HFFc6 (cell line): ENCODE measurements around the gene TBX1. TPM values are rescaled to one million over a fixed set of nuclear protein-coding genes. Genes with fewer than 3 reads are reported as not detected.
A peak's percentile ranks its signal among the peaks of the same experiment; 100 is the strongest.

ENCODE experiments used
- DNase-seq: peaks from one replicate; pipeline ENCODE4 v3.0.0-alpha.2; 2018
- H3K27ac Mint-ChIP-seq: 2 replicates; pipeline ENCODE4 v1.8.0; 2020; ENCODE audit warnings: mild to moderate bottlenecking, mixed read lengths
- H3K27me3 Mint-ChIP-seq: 2 replicates; pipeline ENCODE4 v1.8.0; 2021; ENCODE audit warnings: mild to moderate bottlenecking, moderate library complexity, mixed read lengths; ENCODE audit not compliant: insufficient read depth
- H3K36me3 Mint-ChIP-seq: 2 replicates; pipeline ENCODE4 v1.8.0; 2021; ENCODE audit warnings: low read depth, mixed read lengths
- H3K4me1 Mint-ChIP-seq: 2 replicates; pipeline ENCODE4 v1.8.0; 2020; ENCODE audit warnings: low read depth, mixed read lengths
- H3K4me3 Mint-ChIP-seq: 2 replicates; pipeline ENCODE4 v1.8.0; 2020; ENCODE audit warnings: mild to moderate bottlenecking, moderate library complexity, mixed read lengths
- H3K9me3 Mint-ChIP-seq: 2 replicates; pipeline ENCODE4 v1.8.0; 2020; ENCODE audit warnings: mild to moderate bottlenecking, mixed read lengths
- CTCF ChIP-seq: fragments of 200-600 bp; sonication (generic); IDR thresholded peaks from 2 replicates; pipeline ENCODE4 v1.5.0; 2021; ENCODE audit warnings: antibody characterized with exemption, mild to moderate bottlenecking
- total RNA-seq, 6 experiments: library from RNA; stranded (reverse); fragmentation: NEBNext Ultra II Directional; extraction: Animal tissue kit (Norgen Biotek cat#: 25700); gene quantifications; 2 replicates in 1 of 6; 3 replicates in 5 of 6; pipeline ENCODE4 v1.2.3, GENCODE V29; 2021

Gene TBX1
- total RNA-seq, 6 experiments from 2014 or later: 0.14 to 1.1 (median 0.73) TPM; not detected in 1

- DNase-seq: no peak
- H3K27me3 Mint-ChIP-seq: peaks cover 52% of the 10 kb centered on the region
These were observed 3.2 kb upstream of the TBX1 start for GRCh38 chr22:19757140-19757984.

GRCh38 chr22:19757985-19758895 is 2.3 kb upstream of the TBX1 start:
- no peak overlapping the region for H3K27ac Mint-ChIP-seq
- TF ChIP-seq CTCF: no peak
- H3K4me3 Mint-ChIP-seq: no peak overlapping the region
- peaks cover 12% of the 10 kb centered on the region for H3K4me1 Mint-ChIP-seq
- DNase-seq: no peak
- no peaks in the 10 kb centered on the region; the same call in 1 of the 2 replicates for H3K36me3 Mint-ChIP-seq
- no peaks in the 10 kb centered on the region for H3K9me3 Mint-ChIP-seq
- H3K27me3 Mint-ChIP-seq: peaks cover 51% of the 10 kb centered on the region

More at GRCh38 chr22:19757140-19757984, 3.2 kb upstream of the TBX1 start:
- TF ChIP-seq CTCF: no peak
- H3K27ac Mint-ChIP-seq: no peak overlapping the region
- H3K36me3 Mint-ChIP-seq: no peaks in the 10 kb centered on the region; the same call in 1 of the 2 replicates
- no peak overlapping the region for H3K4me3 Mint-ChIP-seq
- no peaks in the 10 kb centered on the region for H3K9me3 Mint-ChIP-seq
- H3K4me1 Mint-ChIP-seq: peaks cover 12% of the 10 kb centered on the region

- Mint-ChIP-seq H3K36me3 (no peaks in the 10 kb centered on the region; the same call in 1 of the 2 replicates), H3K4me1 (peaks cover 12% of the 10 kb centered on the region), H3K9me3 (no peaks in the 10 kb centered on the region), H3K27me3 (peaks cover 45% of the 10 kb centered on the region), H3K27ac (no peak overlapping the region), H3K4me3 (no peak overlapping the region)
- TF ChIP-seq CTCF: no peak
- DNase-seq: no peak
These were observed 1.6 kb upstream of the TBX1 start for GRCh38 chr22:19758896-19759426.

- no peaks in the 10 kb centered on the region for H3K9me3 Mint-ChIP-seq
- DNase-seq: no peak
These were observed 1.0 kb upstream of the TBX1 start for GRCh38 chr22:19759427-19760057.

More at GRCh38 chr22:19759427-19760057, 1.0 kb upstream of the TBX1 start:
- H3K4me1 Mint-ChIP-seq: peaks cover 12% of the 10 kb centered on the region
- H3K4me3 Mint-ChIP-seq: peak overlapping the region; percentile 87
- no peaks in the 10 kb centered on the region; the same call in 1 of the 2 replicates for H3K36me3 Mint-ChIP-seq
- no peak overlapping the region for H3K27ac Mint-ChIP-seq
- H3K27me3 Mint-ChIP-seq: peaks cover 39% of the 10 kb centered on the region
- no peak for TF ChIP-seq CTCF
